Measurements from ENCODE around the gene DNAH1. TPM values are rescaled to one million over a fixed set of nuclear protein-coding genes. Genes with fewer than 3 reads are reported as not detected.

The DNAH1 gene
- total RNA-seq, 1 experiment from 2014 or later = 0.48 TPM

DNA sequence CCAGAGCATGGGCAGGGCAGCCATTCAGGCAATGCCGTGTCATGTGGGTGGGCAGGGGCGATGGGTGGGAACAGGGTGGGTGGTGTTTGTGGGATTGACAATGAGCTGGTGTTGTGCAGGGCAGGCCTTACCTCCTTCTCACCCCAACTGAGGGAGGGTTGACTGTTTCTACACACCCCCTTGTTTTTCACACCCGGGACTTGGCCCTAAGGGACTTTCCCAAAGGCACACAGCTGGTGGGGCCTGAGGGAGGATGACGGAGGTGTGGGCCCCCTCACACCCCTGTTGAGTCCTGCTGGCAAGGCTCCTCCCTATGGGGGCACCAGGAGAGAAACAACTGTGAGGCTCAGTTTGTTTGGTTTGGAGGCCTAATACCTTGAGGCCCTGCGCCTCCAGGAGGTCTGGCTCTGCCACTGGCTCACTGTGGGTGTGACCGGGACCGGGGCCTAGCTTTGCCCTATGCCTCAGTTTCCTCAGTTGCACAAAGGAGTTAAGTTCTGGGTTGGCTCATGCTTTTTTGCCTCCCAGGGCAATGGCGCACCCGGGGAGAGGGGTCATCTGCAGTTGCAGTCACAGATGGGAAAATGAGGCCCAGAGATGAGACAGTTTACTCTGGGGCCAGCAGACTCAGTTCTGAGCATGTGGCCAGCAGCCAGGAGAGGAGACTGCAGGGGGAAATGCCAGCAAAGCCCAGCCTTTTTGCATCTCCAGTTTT lies 5.1 kb upstream of the DNAH1 start:
- DNase-seq (ENCODE audit: low read depth) = no peak

DNA sequence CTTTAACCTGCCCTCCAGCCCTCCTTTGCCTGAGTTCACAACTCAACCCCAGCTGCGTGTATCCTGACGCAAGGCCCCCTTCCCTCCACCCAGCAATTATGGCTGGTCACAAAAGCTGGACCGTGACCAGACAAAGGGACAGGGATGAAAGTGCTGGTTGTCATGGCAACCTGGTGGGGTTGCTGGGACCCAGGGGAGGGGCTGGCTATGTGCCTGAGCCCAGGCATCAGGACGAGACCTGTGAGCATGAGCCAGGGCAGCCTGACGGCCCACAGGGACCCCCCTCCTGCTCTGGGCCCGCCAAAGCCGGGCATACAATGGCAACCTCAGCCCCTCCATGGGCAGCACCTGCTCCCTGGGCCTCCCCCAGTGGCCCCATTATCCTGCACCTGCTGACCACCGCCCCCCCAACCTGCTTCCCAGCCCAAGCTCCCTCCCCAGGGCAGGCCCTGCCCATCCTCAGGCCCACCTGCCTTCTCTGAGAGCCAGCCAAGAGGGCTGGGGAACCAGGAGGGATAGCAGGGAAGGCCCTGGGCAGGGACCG lies 4.5 kb upstream of the DNAH1 start:
- DNase-seq (ENCODE audit: low read depth) = no peak

DNA sequence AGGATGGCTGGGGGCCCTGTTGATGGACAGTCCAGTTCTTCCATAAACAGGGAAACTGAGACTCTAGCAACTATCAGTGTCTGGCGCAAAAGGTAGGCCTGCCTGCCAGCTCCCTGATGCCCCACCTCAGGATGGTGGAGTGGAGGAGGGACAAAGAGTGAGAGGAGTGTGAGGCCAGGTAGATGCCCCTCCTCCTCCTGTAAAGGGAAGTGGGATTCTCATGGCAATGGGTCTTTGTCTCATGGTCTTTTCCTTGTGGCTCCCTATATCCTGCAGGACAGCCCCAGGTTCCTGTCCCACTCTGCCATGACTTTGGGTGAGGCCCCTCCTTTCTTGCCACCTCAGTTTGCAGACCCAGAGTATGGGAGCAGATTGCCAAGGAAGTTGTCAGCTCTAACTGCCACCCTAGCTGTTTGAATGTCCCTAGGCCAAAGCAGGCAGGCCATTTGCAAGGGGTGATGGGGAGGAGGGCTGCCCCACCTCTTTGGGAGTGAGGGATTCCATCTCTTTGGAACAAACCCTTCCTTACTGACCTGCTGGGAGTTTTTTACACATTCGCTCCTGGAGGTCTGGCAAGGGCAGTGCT lies 2.8 kb upstream of the DNAH1 start:
- DNase-seq (ENCODE audit: low read depth) = no peak

DNA sequence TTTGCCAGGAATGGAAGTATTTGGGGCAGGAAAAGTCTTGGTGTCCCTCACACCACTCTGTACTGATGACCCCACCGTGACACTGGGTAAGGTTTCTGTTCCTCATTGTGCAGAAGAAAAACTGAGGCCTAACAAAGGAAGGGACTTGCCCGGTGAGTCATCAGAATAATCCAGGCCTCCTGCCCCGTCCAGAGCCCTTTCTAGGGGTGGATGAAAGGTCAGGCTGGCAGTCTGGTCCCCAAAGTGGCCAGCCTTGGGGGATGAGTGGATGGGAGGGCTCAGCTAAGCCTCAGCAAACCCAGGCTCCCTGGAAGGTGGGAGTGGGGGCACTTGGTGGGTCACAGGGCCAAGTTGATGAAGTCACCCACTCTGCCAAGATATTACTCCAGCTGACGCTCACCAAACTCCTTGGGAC lies 2.3 kb upstream of the DNAH1 start:
- peak; percentile 68 for DNase-seq (ENCODE audit: low read depth)

DNA sequence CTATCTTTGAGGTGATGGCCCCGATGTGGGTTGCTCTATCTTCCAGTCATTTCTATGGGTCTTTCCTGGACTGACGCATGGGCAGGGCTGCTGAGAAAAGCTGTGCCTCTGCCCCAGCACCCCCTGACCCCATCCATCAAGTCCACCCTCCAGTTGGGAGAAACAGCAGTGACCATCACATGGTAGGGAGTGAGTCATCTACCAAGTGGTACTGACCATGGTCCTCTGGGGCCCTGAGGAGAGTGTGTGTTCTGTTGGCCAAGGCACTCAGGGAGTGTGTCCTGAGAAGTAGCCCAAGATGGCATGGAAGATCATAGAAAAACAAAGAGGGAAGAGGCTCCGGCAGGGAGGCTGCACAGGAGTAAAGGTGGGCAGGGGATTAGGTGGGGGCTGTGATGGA lies 1.6 kb upstream of the DNAH1 start:
- peak; percentile 23 for DNase-seq (ENCODE audit: low read depth)

DNA sequence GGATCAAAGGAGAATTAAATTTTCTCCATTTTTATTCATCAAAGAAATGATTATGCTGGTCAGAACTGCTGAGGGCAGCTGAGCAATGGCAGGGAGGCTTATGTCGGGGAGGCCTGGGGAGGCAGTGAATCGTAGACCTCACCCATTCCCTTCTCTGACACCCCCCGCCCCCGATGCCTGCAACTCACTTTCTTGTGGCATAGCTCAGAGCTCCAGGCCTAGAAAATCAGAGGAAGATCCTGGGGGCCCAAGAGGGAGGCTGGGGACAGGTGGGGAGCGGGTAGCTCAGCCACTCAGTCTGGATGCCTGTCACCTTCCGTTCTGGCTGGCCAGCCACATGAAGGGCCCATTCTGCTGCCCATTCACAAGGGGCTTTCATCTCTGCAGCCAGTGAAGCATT lies 1.1 kb upstream of the DNAH1 start:
- DNase-seq (ENCODE audit: low read depth) = no peak

DNA sequence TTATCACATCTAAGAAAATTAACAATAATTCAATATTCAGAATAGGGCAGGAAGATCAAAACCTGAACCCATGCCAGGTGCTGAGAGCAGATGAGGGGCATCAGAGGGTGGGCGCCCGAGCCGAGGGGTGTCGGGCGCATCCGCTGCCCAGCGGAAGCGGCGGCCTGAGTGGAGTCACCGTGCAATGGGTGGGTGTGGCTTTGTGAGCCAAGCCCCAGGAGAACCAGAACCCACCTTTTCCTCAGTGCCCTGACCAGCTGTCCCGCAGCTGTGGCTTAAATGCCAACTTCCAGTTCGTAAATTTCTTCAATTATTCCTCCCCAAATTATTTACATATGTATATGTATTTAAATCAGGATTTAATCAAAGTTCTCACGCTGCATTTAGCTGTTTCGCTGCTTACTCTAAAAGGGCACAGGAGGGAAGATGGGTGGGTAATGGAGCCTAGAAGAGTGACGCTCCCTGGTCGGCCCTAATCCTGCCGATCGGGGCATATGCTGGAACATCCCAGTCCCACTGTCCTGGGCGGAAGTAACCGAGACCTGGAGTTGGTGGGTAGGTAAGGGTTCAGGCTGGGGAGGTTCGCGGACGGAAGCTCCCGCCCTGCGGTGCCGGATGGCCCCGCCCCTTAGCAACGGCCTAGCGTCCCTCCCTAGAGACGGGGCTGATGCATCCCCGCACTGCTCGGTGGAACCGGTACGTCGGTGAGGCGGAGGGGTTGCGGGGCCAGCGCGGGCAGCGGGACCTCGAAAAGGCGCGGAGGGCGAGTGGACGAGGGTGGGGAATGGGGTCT lies 1.3 kb downstream of the DNAH1 start:
- DNase-seq (ENCODE audit: low read depth) = no peak

DNA sequence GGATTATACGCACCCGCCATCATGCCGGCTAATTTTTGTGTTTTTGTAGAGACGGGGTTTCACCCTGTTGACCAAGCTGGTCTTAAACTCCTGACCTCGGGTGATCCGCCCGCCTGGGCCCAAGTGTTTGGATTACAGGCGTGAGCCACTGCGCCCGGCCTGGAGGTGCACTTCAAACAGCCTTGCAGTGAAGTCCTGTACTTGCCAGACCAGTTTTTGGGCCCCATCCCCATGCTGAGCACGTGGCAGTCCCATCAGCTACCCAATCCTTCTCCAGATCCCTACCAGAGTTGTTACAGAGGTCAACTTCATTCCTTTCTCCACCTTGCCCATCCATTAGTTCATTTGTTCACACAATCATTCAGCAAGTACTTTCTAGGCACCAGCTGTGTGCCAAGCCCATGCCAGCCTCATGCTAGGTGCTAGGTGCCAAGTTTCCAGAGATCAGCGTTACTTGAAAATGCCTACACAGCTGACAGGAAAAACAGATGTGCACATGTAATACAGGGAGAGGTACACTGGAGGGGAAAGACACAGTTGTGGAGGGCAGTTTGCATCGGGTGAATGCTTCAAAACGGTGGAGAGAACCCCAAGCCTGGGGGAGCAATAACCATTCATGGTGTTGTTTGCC lies 2.2 kb downstream of the DNAH1 start:
- DNase-seq (ENCODE audit: low read depth) = no peak

DNA sequence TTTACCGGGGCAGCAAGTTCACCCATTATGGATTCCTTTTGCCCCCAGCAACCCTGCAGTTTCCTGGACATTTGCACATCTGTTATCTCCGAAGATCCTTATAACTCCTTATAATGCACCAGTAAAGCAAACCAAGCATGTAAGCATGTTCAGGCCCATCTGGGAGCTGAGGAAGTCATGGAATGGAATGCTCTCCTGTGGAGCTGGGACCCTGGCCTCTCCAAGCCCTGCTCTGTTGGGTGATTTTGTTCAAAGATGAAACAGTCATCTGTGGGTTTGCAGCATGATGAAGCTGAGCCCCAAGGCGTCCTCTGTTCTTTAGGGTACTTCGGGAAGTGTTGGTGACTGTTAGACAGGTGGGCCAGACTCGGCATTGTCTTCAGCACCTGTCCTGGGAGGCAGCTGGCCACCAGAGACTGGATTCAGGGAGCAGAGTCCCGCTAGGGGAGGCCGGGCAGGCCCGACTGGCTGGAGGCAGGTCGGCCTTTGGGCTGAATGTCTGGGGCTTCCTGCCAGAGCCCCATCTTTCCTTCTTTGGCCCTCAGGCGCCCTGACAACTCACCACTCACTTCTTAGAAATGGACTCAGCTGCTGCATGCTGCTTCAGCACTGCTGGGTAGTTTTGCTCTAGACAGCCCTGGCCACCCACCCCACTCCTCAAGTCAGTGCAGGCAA lies 3.9 kb downstream of the DNAH1 start:
- DNase-seq (ENCODE audit: low read depth) = no peak

DNA sequence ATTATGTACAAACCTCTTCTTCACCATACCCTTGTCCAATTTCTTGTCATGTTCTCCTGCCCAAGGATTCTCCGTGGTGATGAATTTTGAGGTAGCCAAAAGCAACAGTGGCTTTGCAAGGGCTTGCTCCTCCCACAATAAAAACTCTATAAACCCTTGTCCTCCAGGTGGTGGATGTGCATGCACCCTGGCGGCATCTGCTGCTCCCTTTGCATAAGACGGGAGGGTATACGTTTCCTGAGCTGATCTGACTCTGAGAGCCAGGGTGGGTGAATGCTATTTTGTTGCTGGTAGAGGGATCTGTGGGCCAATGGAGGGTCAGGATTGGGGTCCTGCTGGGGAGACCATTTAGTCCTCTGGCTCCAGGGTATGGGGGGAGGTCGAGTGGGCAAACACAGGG lies 5.4 kb downstream of the DNAH1 start:
- DNase-seq (ENCODE audit: low read depth) = no peak

DNA sequence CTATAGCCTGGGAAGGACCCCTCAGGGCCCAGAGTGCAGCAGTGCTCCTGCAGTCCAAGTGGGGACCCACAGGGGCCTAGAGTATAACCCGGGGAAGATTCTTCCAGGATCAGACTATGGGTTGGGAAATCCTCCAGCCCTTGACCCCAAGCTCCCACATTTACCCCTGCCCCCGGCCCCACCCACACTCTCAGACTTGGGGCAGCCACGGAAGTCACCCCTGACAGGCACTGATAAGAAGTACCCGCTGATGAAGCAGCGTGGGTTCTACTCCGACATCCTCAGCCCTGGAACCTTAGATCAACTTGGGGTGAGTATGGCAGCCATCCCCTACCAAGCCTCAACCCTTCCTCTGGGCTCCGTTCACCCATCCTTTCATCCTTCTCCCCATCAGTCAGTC lies 6.3 kb downstream of the DNAH1 start:
- no peak for DNase-seq (ENCODE audit: low read depth)

DNA sequence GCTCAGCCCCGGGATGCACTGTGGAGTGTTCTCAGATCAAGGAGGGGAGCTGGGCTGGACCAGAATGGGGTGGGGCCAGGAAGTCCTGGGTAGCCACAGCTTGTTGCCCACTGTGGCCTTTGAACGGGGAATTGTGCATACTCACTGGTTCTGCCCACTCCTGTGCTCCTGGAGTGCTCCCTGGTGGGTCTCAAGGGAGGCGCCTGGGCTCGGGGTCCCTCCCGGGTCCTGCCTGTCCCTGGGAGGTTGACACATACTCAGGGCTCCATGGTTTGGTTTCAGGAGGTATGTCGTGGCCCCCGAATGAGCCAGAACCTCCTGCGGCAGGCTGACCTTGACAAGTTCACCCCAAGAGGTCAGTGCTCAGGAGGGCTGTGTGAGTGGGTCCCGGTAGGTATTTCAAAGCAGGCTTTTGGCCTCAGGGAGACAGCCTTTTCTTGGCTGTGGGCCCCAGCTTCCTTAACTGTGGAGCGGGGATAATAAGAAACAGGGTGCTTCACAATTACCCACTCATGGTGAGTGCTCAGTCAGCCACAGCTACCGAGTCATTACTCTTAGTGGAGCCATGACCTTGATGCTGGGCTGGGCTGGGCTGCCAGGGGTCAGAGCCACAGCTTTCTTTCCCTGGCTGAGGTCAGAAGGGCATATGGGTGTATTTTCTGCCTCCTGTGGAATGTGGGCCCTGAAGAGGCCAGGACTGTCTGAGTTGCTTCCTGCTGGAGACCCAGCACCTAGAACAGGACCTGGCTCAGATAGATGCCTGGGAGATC lies 7.6 kb downstream of the DNAH1 start:
- no peak for DNase-seq (ENCODE audit: low read depth)

DNA sequence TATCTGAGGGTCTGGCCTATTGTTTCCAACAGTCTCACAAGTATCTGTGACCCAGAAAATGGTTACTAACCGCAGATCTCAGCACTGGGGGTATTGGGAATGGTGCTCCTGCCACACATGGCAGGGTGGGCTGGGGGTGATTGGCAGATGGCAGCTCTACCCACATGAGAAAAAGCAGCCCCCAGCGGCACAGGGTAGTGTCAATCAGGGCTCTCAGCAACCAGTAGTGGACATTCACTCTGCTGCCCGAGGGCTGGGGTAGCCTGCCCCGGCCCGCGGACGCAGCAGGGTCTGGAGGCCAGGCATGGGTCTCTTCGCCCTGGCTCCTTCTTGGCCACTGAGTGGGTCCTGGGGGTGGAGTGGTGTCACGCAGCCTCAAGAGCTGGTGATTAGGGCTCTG lies 8.6 kb downstream of the DNAH1 start:
- no peak for DNase-seq (ENCODE audit: low read depth)

DNA sequence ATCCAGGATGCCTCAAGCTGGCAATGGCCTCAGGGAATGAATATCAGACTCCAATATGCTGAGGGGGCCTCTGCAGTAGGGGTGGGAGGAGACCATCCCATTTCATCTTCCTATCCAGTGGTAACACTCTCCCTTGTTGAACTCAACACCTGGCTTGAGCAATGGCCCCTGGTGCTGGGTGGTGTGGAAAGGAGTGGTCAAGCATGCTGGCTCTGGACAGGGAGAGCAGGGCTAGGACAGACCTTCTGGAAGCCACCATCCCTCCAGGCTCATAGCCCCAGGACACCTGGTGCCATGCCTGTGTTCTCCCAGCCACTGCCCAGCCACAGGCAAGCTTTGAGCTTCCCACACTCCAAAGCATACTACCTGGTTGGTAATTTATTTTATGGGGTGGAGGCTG lies 9.6 kb downstream of the DNAH1 start:
- no peak for DNase-seq (ENCODE audit: low read depth)

DNA sequence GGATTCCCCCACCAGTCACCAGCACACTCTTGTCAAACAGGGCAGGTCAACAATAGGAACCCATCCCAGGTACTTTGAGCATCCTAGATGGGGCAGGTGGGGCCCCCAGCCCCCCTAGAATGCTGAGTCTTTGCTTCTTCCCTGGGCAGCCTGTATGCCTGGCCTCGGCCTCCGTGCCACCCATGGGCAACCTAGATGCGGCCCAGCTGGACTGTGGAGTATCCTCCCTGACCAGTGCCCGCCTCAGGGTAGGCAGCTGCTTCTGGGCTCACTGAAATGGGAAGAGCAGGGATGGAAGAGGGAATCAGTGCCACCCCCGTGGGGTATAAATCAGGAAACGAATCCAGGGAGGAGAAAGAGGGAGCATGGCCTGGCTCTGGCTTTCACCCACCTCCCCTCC lies 10.9 kb downstream of the DNAH1 start:
- DNase-seq (ENCODE audit: low read depth) = no peak

DNA sequence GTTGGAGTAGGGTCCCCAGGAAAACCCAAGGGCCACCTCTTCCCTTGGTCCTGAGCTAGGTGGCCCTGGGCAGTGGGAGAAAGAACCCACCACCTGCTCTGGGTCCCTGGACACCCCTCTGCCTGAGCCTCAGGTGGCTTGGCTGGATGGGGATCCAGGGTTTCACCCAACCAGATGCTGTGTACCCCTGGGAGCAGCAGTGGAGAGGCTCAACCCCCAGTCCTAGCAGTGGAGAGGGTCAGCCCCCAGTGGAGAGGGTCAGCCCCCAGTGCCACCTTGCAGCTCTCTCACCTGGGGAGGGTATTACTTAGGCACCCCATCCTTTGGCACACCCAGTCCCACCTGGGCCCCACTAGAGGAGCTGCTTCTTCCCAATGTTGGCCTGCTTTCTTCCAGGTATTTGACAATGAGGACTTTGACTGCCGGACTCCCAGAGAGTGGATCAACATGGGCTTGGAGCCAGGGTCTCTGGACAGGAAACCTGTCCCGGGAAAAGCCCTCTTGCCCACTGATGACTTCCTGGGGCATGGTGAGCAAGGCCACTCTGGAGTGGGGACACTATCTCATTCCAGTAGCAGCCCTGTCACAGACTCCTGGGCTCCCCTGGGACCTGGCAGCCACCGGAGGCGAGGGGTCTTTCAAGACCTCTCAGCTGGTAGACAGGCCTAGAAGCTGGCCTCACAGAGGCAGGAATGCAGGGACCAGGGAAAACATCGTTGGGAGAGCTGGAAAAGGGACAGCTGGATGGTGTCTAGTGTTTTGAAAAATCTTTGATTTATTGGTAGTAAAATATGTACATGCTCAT lies 11.6 kb downstream of the DNAH1 start:
- no peak for DNase-seq (ENCODE audit: low read depth)

DNA sequence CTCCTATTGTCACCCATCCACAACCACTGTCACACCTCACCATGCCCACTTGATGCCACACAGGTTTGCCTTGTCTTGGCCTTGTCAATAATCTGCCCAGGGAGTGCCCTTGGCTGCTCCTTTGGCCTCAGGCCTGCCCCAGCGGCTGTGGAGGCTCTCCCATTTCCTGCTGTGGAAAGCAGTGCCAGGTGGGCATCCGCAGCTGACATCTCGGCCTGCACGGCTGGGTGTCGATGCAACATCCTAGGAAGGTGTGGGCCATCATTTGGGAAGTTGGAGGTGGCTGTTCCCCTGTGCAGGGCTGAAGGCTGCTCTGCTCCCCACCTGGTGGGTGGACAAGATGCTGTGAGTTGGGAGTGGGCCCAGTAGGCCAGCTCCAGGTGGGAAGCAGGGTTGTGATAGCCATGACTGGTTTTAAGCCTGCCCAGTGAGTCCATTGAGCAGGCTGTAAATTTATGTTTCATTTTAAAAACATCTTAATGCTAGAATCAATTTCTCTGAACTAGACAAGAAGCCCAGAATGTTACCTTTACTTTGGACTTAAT lies 12.5 kb downstream of the DNAH1 start:
- no peak for DNase-seq (ENCODE audit: low read depth)

DNA sequence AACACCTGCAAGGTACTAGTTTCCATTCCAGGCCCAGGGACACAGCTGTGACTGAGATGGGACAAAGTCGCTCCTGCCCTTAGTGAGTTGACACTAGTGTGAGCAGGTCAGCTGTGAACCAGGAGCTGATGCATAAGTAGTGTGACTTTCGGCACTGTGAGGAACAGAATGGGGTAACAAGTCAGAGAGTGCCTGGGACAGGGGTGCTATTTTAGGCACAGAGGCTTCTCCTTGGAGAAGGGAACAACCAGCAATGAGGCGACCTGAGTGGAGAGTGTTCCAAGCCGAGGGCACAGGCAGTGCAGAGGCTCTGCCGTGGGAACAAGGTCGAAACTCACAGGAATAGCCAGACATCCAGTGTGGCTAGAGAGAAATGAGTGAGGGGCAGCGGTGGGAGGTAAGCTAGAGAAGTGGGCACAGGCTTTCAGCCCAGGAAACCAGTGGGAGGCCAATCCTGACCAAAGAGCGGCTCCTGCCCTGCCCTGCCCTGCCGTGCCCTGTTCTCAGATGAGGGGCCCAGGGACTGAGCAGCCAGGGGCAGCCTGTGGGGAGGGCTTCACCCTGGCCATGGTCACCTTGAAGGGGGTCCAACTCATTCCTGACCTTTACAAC lies 14.2 kb downstream of the DNAH1 start:
- DNase-seq (ENCODE audit: low read depth) = no peak

DNA sequence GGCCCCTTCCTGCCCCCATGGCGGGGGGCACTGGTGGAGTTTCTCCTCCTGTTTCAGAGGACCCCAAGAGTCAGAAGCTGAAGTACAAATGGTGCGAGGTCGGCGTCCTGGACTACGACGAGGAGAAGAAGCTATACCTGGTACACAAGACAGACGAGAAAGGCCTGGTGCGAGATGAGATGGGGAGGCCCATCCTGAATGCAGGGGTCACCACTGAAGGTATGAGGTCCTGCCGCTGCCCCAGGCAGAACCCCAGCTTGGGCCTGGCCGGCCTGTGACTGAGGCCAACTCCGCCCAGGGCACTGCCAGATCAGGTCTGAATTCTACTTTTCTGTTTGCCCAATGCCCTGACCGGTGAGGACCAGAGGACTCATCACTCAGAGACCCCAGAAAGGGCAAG lies 15.0 kb downstream of the DNAH1 start:
- no peak for DNase-seq (ENCODE audit: low read depth)
